ENCODE measurements around the gene NUB1. TPM values are rescaled to one million over a fixed set of nuclear protein-coding genes. Genes with fewer than 3 reads are reported as not detected.

NUB1 gene
- polyA plus RNA-seq, 3 donors, result 32.0 to 39.2 (median 37.2) TPM

- Mint-ChIP-seq H3K27ac (peak overlapping the region in 2 of 7 donors; percentile 11 to 82), H3K4me1 (peaks cover 28% of the 10 kb centered on the region), H3K9me3 (no peaks in the 10 kb centered on the region), H3K36me3 (peaks cover 62 to 82% of the 10 kb centered on the region in 2 donors), H3K4me3 (no peak overlapping the region), H3K27me3 (ENCODE audit: low read depth in 3 of 3) (peaks cover 0 to 3% (median 2%) of the 10 kb centered on the region in 3 donors)
- H3K4me2 ChIP-seq (replicated peaks; ENCODE audit: extremely low read depth, low read length, poor library complexity, severe bottlenecking), result no peak overlapping the region
- H3K36me3 ChIP-seq (replicated peaks in 1 of 2; ENCODE audit: control insufficient read depth in 1 of 2, insufficient read depth in 2 of 2, low read length in 2 of 2), result peaks cover 45 to 82% of the 10 kb centered on the region in 2 donors
- H3K27me3 ChIP-seq (ENCODE audit: control insufficient read depth in 2 of 2, insufficient read depth in 2 of 2, low read length in 2 of 2), result no peaks in the 10 kb centered on the region
- H3K9me3 ChIP-seq (replicated peaks in 1 of 2; ENCODE audit: control insufficient read depth in 1 of 2, insufficient read depth in 1 of 2, low read length in 2 of 2), result no peaks in the 10 kb centered on the region
- peaks cover 13% of the 10 kb centered on the region for H4K20me1 ChIP-seq (ENCODE audit: insufficient read depth, low read length)
- WGBS (ENCODE audit: insufficient coverage), result no CpG with 5 or more reads among the region's 5 CpGs
- H3K4me1 ChIP-seq (ENCODE audit: control insufficient read depth in 1 of 2, insufficient read depth in 2 of 2, low read length in 2 of 2), result peaks cover 27 to 29% of the 10 kb centered on the region in 2 donors
- no peak for TF ChIP-seq CTCF (IDR thresholded peaks at IDR 0.05)
- no peak overlapping the region for H2AFZ ChIP-seq (ENCODE audit: insufficient read depth, low read depth, low read length, poor library complexity, severe bottlenecking)
- no peak overlapping the region for H3K4me3 ChIP-seq (replicated peaks in 1 of 3; ENCODE audit: low read depth in 2 of 3, low read length in 3 of 3)
- no peaks in the 10 kb centered on the region for H3K79me2 ChIP-seq (ENCODE audit: insufficient read depth, low read length)
- no peak overlapping the region for H3K27ac ChIP-seq (ENCODE audit: low read depth in 1 of 2, low read length in 2 of 2)
- intact Hi-C loops (cut with micrococcal nuclease), result no loop called here
- no peak overlapping the region for H3K9ac ChIP-seq (ENCODE audit: insufficient read depth, low read length, poor library complexity, severe bottlenecking)
- no peak for DNase-seq
These were observed 10.9 kb downstream of the NUB1 start for GRCh38 chr7:151352512-151352911.

GRCh38 chr7:151361193-151361959, 19.8 kb downstream of the NUB1 start:
- H3K4me3 ChIP-seq (replicated peaks in 1 of 3; ENCODE audit: low read depth in 2 of 3, low read length in 3 of 3), result no peak overlapping the region
- H3K27me3 ChIP-seq (ENCODE audit: control insufficient read depth in 2 of 2, insufficient read depth in 2 of 2, low read length in 2 of 2), result no peaks in the 10 kb centered on the region
- TF ChIP-seq CTCF (IDR thresholded peaks at IDR 0.05), result no peak
- intact Hi-C loops (cut with micrococcal nuclease), result no loop called here
- H3K9me3 ChIP-seq (replicated peaks in 1 of 2; ENCODE audit: control insufficient read depth in 1 of 2, insufficient read depth in 1 of 2, low read length in 2 of 2), result no peaks in the 10 kb centered on the region
- Mint-ChIP-seq H3K27ac (no peak overlapping the region), H3K4me1 (no peaks in the 10 kb centered on the region), H3K4me3 (no peak overlapping the region), H3K27me3 (ENCODE audit: low read depth in 3 of 3) (peaks cover 0 to 3% (median under 1%) of the 10 kb centered on the region in 3 donors), H3K36me3 (peaks cover 64 to 80% of the 10 kb centered on the region in 2 donors), H3K9me3 (peaks cover 0 to 2% (median 0%) of the 10 kb centered on the region in 7 donors)
- H2AFZ ChIP-seq (ENCODE audit: insufficient read depth, low read depth, low read length, poor library complexity, severe bottlenecking), result no peak overlapping the region
- no peak overlapping the region for H3K4me2 ChIP-seq (replicated peaks; ENCODE audit: extremely low read depth, low read length, poor library complexity, severe bottlenecking)
- H3K79me2 ChIP-seq (ENCODE audit: insufficient read depth, low read length), result no peaks in the 10 kb centered on the region
- no peaks in the 10 kb centered on the region for H4K20me1 ChIP-seq (ENCODE audit: insufficient read depth, low read length)
- no peak overlapping the region for H3K27ac ChIP-seq (ENCODE audit: low read depth in 1 of 2, low read length in 2 of 2)
- no peak overlapping the region for H3K9ac ChIP-seq (ENCODE audit: insufficient read depth, low read length, poor library complexity, severe bottlenecking)
- H3K36me3 ChIP-seq (replicated peaks in 1 of 2; ENCODE audit: control insufficient read depth in 1 of 2, insufficient read depth in 2 of 2, low read length in 2 of 2), result peaks cover 57 to 66% of the 10 kb centered on the region in 2 donors
- no peak for DNase-seq
- 100% methylated on average over 1 of the region's 3 CpGs for WGBS (ENCODE audit: insufficient coverage)
- H3K4me1 ChIP-seq (ENCODE audit: control insufficient read depth in 1 of 2, insufficient read depth in 2 of 2, low read length in 2 of 2), result no peaks in the 10 kb centered on the region

Data from CD14-positive monocyte (primary cell).